ENCODE results near the gene CDC34. TPM values are rescaled to one million over a fixed set of nuclear protein-coding genes. Genes with fewer than 3 reads are reported as not detected.

The CDC34 gene
- total RNA-seq, 4 donors from 2014 or later = 60.7 to 110 (median 73.4) TPM

GRCh38 chr19:531009-531752 is 379 bp upstream of the CDC34 start:
- Histone ChIP-seq H3K36me3 (peaks cover under 1 to 13% (median 2%) of the 10 kb centered on the region in 3 donors), H3K27ac (peak overlapping the region; percentile 95 to 99 (median 98)), H3K4me1 (peaks cover 6 to 38% (median 21%) of the 10 kb centered on the region in 4 donors), H3K4me3 (peak overlapping the region; percentile 64 to 100 (median 92)), H3K9me3 (no peaks in the 10 kb centered on the region), H3K27me3 (peaks cover 0 to 14% of the 10 kb centered on the region in 2 donors)
- 0 to 1% methylated on average over 23 to 49 of the region's 103 CpGs for WGBS, 2 donors
- peak in 2 of 5 experiments; percentile 54 to 58 for TF ChIP-seq CTCF (IDR thresholded peaks at IDR 0.05)
- peak in 1 of 2 donors; percentile 42 for TF ChIP-seq EP300 (IDR thresholded peaks at IDR 0.05)
- TF ChIP-seq POLR2A (IDR thresholded peaks at IDR 0.05) = peak in 1 of 2 donors; percentile 91
- peak; percentile 52 to 68 for DNase-seq (ENCODE audit: low spot score in 2 of 2)

GRCh38 chr19:532561-533363 is 1.2 kb downstream of the CDC34 start:
- peak; percentile 50 to 58 for DNase-seq (ENCODE audit: low spot score in 2 of 2)
- Histone ChIP-seq H3K36me3 (peaks cover 2 to 27% (median 6%) of the 10 kb centered on the region in 3 donors), H3K9me3 (no peaks in the 10 kb centered on the region), H3K4me3 (peak overlapping the region; percentile 83 to 100 (median 98)), H3K4me1 (peaks cover 6 to 38% (median 21%) of the 10 kb centered on the region in 4 donors), H3K27ac (peak overlapping the region; percentile 80 to 99 (median 89)), H3K27me3 (no peaks in the 10 kb centered on the region)
- 0 to 1% methylated on average over 35 to 38 of the region's 47 CpGs for WGBS, 2 donors
- no peak for TF ChIP-seq POLR2A (IDR thresholded peaks at IDR 0.05)
- peak in 1 of 2 donors; percentile 35 for TF ChIP-seq EP300 (IDR thresholded peaks at IDR 0.05)
- peak; percentile 17 to 71 (median 42) for TF ChIP-seq CTCF (IDR thresholded peaks at IDR 0.05)

- H3K4me3 ChIP-seq = peak overlapping the region; percentile 83 to 100 (median 98)
- H3K9me3 ChIP-seq = no peaks in the 10 kb centered on the region
- TF ChIP-seq EP300 (IDR thresholded peaks at IDR 0.05) (no peak), POLR2A (IDR thresholded peaks at IDR 0.05) (no peak), CTCF (IDR thresholded peaks at IDR 0.05) (no peak)
- H3K27me3 ChIP-seq = no peaks in the 10 kb centered on the region
- H3K36me3 ChIP-seq = peaks cover 3 to 34% (median 8%) of the 10 kb centered on the region in 3 donors
- 20 to 30% methylated on average over 18 to 23 of the region's 25 CpGs for WGBS, 2 donors
- DNase-seq (ENCODE audit: low spot score in 2 of 2) = no peak
- peaks cover 6 to 38% (median 21%) of the 10 kb centered on the region in 4 donors for H3K4me1 ChIP-seq
- H3K27ac ChIP-seq = peak overlapping the region; percentile 80 to 99 (median 89)
These were observed 2.0 kb downstream of the CDC34 start for GRCh38 chr19:533364-534058.

- Histone ChIP-seq H3K36me3 (peaks cover 5 to 40% (median 14%) of the 10 kb centered on the region in 3 donors), H3K9me3 (no peaks in the 10 kb centered on the region), H3K27ac (peak overlapping the region in 3 of 4 donors; percentile 80 to 99 (median 95)), H3K4me1 (peaks cover 6 to 41% (median 21%) of the 10 kb centered on the region in 4 donors), H3K4me3 (peak overlapping the region in 2 of 4 donors; percentile 83 to 99), H3K27me3 (no peaks in the 10 kb centered on the region)
- no peak for TF ChIP-seq EP300 (IDR thresholded peaks at IDR 0.05)
- TF ChIP-seq POLR2A (IDR thresholded peaks at IDR 0.05) = no peak
- TF ChIP-seq CTCF (IDR thresholded peaks at IDR 0.05) = no peak
- WGBS, 2 donors = 73 to 81% methylated on average over 13 to 14 of the region's 14 CpGs
- no peak for DNase-seq (ENCODE audit: low spot score in 2 of 2)
These were observed 2.5 kb downstream of the CDC34 start for GRCh38 chr19:534088-534487.

Data from tibial nerve (tissue), 4 donors.